ENCODE data around the gene INTS6L.
"Not testable (repeated sequence)": the region's sequence is repeated elsewhere in the genome, so short reads cannot be mapped to it uniquely, and the experiment has no call there.

INTS6L gene

GRCh38 chrX:135528254-135528653, 7.8 kb downstream of the INTS6L start:
- DNase-seq (ENCODE audit: low spot score), result no peak

GRCh38 chrX:135528756-135529155, 8.3 kb downstream of the INTS6L start:
- DNase-seq (ENCODE audit: low spot score), result no peak

DNA sequence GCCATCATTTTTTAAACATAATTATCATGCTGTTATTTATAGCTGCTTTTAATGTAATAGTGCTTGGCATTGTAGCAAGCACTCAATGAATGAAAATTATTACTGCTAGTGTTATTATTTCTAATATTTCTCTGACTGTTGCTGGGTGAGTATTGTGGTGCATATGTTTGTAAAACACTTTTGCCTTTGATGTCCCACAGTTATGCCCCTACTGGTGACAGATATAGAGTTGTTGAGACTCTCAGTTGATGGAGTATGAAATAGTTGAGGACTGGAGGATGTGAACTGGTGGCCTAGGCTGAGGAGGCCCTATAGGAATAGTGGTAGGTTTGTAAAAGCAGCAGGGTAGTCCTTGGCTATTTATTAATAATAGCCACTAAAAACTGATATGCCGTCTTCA, 9.6 kb downstream of the INTS6L start:
- DNase-seq (ENCODE audit: low spot score), result no peak

GRCh38 chrX:135531813-135532212, 11.4 kb downstream of the INTS6L start:
- no peak for DNase-seq (ENCODE audit: low spot score)

DNA sequence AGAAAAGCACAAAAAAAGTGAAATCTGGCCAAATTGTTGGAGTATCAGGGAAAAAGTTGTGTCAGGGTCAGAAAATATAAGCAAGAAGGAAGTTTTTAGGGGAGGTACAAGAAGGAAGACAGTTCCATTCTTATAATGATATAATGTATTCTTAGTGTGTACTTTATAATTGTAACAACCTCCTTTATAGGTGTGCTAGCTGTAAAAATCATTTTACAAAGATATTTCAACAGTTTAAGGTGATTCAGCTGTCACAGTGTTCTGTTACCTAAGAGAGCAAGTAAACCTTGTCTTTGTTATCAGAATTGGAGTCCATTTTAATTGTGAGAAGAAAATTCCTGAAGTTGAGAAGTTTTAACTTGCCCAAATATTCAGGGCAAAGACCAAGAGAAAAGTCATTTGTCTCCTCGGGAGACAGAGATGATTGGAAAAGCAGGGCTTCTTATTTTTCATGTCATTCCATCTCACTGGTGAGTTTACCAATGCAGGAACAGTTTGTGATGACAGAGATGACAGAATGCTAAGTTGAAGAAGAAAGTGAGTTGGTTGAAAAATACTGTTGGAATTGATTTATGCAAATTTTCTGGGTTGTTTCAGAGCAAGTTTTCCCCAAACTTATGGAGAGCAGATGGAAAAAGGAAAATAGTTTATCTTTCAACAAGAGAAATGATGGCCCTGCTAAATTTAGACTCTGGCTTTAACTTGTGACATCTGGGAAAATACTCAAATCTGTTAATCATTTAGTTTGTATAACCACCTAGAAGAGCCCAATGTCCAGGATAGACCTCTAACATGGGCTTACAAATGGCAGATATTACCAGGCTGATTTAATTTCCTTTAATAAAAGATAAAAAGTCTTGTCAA, 14.8 kb downstream of the INTS6L start:
- DNase-seq (ENCODE audit: low spot score), result no peak

GRCh38 chrX:135536877-135537276, 16.4 kb downstream of the INTS6L start:
- no peak for DNase-seq (ENCODE audit: low spot score)

DNA sequence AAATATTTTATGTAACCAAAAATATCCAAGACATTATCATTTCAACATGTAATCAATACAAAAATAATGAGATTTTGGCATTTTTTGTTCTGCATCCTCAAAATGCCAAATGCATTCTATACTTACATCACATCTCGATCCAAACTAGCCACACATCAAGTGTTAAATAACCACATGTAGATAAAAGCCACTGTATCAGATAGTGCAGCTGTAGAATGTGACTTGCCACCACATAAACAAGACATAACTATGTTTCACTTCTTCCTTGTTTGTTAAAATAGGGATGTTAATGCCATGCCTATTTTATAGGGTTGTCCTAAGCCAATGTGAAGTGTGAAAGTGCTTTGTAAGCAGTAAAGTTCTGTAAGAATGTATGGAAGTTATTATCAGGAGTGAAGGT, 20.9 kb downstream of the INTS6L start:
- no peak for DNase-seq (ENCODE audit: low spot score)

- no peak for DNase-seq (ENCODE audit: low spot score)
These were observed 22.7 kb downstream of the INTS6L start for GRCh38 chrX:135543172-135543571.

- no peak for DNase-seq (ENCODE audit: low spot score)
These were observed 23.5 kb downstream of the INTS6L start for GRCh38 chrX:135543924-135544323.

DNA sequence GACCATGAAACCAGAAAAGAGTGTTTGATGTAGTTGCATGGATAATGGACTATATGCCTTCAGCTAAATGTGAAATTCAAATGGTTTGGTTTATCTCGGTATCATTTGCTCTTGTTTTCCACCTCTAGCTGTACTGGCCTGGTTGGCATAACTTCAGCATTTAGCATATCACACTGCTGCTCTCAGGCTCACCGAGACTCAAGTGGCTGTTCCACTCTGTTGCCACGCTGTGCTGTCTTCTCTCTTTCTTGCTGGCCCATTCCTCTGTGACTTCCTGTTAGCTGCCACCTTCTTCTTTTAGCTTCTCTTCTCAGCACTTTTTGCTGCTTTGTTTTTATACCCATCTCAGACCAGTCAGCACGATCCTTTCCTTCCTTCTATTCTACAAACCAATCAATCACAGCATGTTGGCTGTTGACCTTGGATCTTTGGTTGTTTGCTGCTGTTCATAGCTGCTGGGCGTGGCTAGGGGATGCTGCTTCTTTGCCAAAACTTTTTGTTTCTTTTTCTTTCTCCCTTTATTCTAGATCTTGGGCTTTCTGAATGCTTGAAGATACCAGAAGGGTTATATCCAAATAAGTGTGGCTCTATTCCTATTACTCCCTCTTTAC, 24.0 kb downstream of the INTS6L start:
- DNase-seq (ENCODE audit: low spot score), result no peak

GRCh38 chrX:135547767-135548166, 27.3 kb downstream of the INTS6L start:
- no peak for DNase-seq (ENCODE audit: low spot score)

DNA sequence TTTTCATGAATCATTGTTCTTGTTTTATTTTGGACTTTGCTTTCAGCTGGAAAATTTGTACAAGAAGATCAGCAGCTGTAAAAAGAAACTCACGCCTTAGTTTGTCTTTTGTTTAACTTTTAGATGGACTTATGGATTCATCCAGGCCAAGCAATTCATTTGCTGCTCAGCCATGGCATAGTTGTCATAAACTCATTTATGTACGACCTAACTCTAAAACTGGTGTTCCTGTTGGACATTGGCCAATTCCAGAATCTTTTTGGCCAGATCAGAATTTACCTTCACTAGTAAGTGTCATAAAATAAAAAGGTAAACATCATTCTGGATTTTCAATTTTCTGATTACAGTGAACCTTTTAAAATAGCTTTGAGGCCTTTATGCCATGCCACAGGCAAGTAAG, 29.1 kb downstream of the INTS6L start:
- DNase-seq (ENCODE audit: low spot score), result no peak

DNA sequence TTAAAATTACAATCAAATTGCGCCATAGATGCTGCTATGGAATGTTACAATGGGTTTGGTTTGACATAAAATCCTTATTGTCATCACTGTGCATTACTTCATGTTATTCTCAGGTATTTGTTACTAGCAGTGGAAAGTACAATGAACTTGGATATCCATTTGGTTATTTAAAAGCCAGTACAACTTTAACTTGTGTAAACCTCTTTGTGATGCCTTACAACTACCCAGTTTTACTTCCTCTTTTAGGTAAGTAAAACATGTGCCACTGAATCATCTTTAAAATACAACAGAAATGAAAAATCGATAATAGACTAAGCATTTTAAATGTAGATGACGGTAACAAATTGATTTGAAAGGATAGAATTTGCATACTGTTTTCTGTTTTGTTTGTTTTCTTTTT, 35.6 kb downstream of the INTS6L start:
- DNase-seq (ENCODE audit: low spot score), result no peak

DNA sequence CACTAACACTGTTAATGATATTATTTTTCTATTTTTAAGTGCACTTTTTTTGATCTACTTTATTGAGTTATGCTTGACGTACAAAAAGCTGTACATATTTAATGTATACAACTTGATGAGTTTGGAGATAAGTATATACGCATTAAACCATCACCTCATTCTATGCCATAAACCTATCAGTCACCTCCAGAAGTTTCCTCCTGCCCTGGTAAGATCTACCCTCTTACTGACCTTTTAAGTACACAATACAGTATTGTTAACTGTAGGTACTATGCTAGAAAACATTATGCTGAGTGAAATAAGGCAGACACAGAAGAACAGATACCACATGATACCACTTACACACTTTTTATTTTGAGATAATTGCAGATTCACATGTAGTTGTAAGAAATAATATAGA, 36.9 kb downstream of the INTS6L start:
- DNase-seq (ENCODE audit: low spot score), result no peak

DNA sequence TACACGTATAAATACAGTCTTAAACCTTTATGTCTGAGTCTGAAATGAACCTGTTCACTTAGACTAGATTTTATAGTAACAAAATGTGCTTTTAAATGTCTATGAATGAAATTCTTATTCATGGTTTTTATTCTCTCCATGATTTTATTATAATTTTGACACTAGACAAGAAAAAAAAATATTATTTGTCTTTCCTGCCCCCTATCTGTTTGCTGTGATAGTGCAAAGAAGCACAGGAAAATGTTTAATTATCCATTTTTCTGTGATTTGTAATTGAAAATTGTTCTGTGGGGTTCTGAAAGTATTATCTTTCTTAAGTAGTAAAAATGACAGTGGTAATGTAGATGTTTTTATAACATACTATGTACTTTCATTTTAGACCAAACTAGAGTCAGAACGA, 52.0 kb downstream of the INTS6L start:
- DNase-seq (ENCODE audit: low spot score), result peak; percentile 6

DNA sequence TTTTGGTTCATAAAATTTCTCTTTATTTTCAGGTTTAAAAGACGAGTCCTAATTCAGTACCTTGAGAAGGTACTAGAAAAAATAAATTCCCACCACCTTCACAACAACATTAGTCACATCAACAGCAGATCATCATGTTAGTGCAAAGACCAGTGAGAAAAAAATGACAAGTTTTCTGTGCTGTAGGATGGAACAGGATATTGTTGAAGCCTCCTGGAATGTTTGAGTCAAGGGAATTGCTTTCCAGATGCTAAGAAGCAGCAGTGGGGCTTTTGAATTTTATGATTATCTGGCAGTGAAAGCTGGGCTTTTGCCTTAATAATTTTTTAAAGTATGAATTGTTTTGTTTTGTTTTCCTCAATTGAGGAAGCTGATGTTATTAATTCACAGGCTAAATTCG, 61.0 kb downstream of the INTS6L start:
- DNase-seq (ENCODE audit: low spot score), result no peak

DNA sequence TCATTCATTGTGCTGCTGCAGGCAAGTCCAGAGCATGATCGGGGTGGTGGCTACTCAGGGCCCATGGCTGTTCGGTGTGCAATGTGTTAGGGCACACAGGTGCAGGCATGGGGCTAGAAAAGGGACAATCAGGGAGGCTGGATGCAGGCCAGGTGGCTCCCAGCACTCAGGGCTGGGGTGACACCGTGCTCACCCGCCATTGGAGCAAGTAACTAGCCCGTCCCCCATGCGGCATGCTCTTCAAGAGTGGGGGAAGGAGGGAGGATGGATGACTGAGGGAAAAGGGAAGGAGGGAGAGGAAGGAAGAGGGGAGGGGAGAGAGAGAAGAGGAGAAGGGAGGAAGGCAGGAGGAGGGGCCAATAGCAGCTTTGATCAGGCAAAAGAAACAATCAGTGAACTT, 64.7 kb downstream of the INTS6L start:
- no peak for DNase-seq (ENCODE audit: low spot score)

GRCh38 chrX:135591871-135592270, 71.4 kb downstream of the INTS6L start:
- DNase-seq (ENCODE audit: low spot score), result no peak

GRCh38 chrX:135594049-135594448, 73.6 kb downstream of the INTS6L start:
- DNase-seq (ENCODE audit: low spot score), result not testable (repeated sequence)

- DNase-seq (ENCODE audit: low spot score), result not testable (repeated sequence)
These were observed 74.0 kb downstream of the INTS6L start for GRCh38 chrX:135594453-135594852.

DNA sequence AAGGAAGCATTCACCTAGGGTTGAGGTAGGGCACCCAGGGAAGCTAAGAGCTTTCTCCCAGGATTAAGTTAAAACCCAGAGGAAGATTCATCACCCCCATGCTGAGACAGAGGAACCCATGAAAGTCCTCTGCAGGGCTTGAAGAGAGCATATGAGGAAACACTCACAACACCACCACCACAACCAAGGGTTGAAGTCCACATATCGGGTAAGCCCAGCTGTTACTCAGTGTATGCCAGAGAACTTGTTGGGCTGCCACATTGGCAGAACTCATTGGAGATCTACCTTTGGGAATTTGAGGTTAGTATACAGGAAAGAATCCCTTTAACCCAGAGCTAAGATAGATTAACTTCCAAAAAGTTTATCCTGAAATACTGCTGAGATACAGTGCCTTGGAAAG, 75.1 kb downstream of the INTS6L start:
- no peak for DNase-seq (ENCODE audit: low spot score)

- peak; percentile 38 for DNase-seq (ENCODE audit: low spot score)
These were observed 76.0 kb downstream of the INTS6L start for GRCh38 chrX:135596495-135596894.

DNA sequence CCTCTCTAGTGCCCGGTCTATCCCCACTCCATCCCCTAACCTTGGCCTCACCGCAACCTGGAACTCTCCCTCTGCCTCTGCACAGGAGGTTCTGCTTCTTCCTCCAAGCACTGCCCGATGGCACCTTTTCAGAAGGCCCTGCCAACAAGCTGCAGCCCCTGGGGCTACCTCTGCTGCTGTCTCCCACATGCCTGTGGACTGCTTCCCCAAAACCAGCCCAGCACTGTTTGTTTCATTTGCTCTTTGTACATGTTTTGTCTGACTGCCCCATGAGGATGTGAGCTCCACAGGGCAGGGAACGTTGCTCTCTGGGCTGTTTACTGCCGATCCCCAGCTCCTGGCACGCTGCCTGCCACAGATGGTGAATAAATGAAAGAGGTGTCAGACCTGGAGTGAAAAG, 85.4 kb downstream of the INTS6L start:
- no peak for DNase-seq (ENCODE audit: low spot score)
